Thoracic aorta (tissue), 2 donors: ENCODE measurements around the gene ACSS2. TPM values are rescaled to one million over a fixed set of nuclear protein-coding genes. Genes with fewer than 3 reads are reported as not detected.

Source experiments
- ATAC-seq: fragments of 150-250 bp; one replicate; pipeline ENCODE4 v1.8.0; 2017; ENCODE audit warnings: low read depth; ENCODE audit not compliant: insufficient number of reproducible peaks, low FRiP score
- DNase-seq: peaks from one replicate; pipeline ENCODE4 v3.0.0-alpha.2; 2020; ENCODE audit warnings: low spot score
- H3K27ac ChIP-seq, 2 donors: fragments of 200-600 bp; sonication (generic); 1 replicate in 1 of 2; 2 replicates in 1 of 2; pipeline ENCODE4 v1.5.1; 2016; ENCODE audit warnings: mild to moderate bottlenecking in 2 of 2, moderate library complexity in 2 of 2
- H3K27me3 ChIP-seq: fragments of 200-600 bp; sonication (generic); replicated peaks from 2 replicates; pipeline ENCODE4 v1.6.0; 2016; ENCODE audit warnings: mild to moderate bottlenecking; ENCODE audit not compliant: insufficient read depth
- H3K36me3 ChIP-seq: fragments of 200-600 bp; sonication (generic); one replicate; pipeline ENCODE4 v1.5.1; 2016
- H3K4me1 ChIP-seq, 2 donors: fragments of 200-600 bp; sonication (generic); 1 replicate in 1 of 2; 2 replicates in 1 of 2; pipeline versions ENCODE4 v1.5.1 to v1.6.0; 2016; ENCODE audit warnings: low read depth in 2 of 2, mild to moderate bottlenecking in 1 of 2; ENCODE audit not compliant: control insufficient read depth in 1 of 2
- H3K4me3 ChIP-seq: fragments of 200-600 bp; sonication (generic); 2 replicates; pipeline ENCODE4 v1.5.1; 2016; ENCODE audit warnings: mild to moderate bottlenecking
- H3K9me3 ChIP-seq: fragments of 200-600 bp; sonication (generic); 2 replicates; pipeline ENCODE4 v1.5.1; 2016
- CTCF ChIP-seq: fragments of 200-600 bp; sonication (generic); IDR thresholded peaks from one replicate; pipeline ENCODE4 v1.5.1; 2019; ENCODE audit warnings: antibody characterized with exemption
- total RNA-seq, 2 donors: library from RNA; depleted of rRNA; stranded (reverse); fragments of >200 nt; gene quantifications; one replicate each; pipeline versions ENCODE4 v1.1.0 to v1.2.3, GENCODE V29; 2016

ACSS2 gene
- total RNA-seq, result 10 to 100 TPM; 65.9 to 95.4 TPM

- H3K27me3 ChIP-seq, result no peaks in the 10 kb centered on the region
- DNase-seq (no peak), ATAC-seq (peak; percentile 6)
- TF ChIP-seq CTCF, result no peak
- H3K9me3 ChIP-seq, result no peaks in the 10 kb centered on the region
- H3K4me1 ChIP-seq, result peaks cover 16 to 58% of the 10 kb centered on the region in 2 donors
- no peaks in the 10 kb centered on the region for H3K36me3 ChIP-seq
- H3K27ac ChIP-seq, result peak within 1 kb of the TSS; percentile 93 to 95
- peak within 1 kb of the TSS; percentile 95 for H3K4me3 ChIP-seq
Observed at GRCh38 chr20:34876406-34877282, at the start of gene ACSS2. Gene ACSS2, plus strand, starts transcription at chr20:34876612. Its CDS starts 34 bp downstream, at chr20:34876646.

- H3K9me3 ChIP-seq, result no peaks in the 10 kb centered on the region
- TF ChIP-seq CTCF, result no peak
- ATAC-seq (no peak), DNase-seq (no peak)
- H3K4me1 ChIP-seq, result peaks cover 2 to 5% of the 10 kb centered on the region in 2 donors
- no peak overlapping the region for H3K4me3 ChIP-seq
- H3K27me3 ChIP-seq, result no peaks in the 10 kb centered on the region
- H3K36me3 ChIP-seq, result no peaks in the 10 kb centered on the region
- H3K27ac ChIP-seq, result no peak overlapping the region
Observed at GRCh38 chr20:34829191-34829590, 47.2 kb upstream of the ACSS2 start.

- ATAC-seq (no peak), DNase-seq (no peak)
- H3K27me3 ChIP-seq, result no peaks in the 10 kb centered on the region
- H3K4me1 ChIP-seq, result no peaks in the 10 kb centered on the region
- no peaks in the 10 kb centered on the region for H3K36me3 ChIP-seq
- H3K4me3 ChIP-seq, result no peak overlapping the region
- H3K9me3 ChIP-seq, result no peaks in the 10 kb centered on the region
- H3K27ac ChIP-seq, result no peak overlapping the region
- no peak for TF ChIP-seq CTCF
Observed at GRCh38 chr20:34831936-34832335, 44.5 kb upstream of the ACSS2 start.

- DNase-seq (no peak), ATAC-seq (no peak)
- Histone ChIP-seq H3K27ac (no peak overlapping the region), H3K27me3 (no peaks in the 10 kb centered on the region), H3K4me1 (no peaks in the 10 kb centered on the region), H3K36me3 (no peaks in the 10 kb centered on the region), H3K4me3 (no peak overlapping the region), H3K9me3 (no peaks in the 10 kb centered on the region)
- TF ChIP-seq CTCF, result peak; percentile 30
Observed at GRCh38 chr20:34834459-34834893, 41.9 kb upstream of the ACSS2 start.

- Histone ChIP-seq H3K9me3 (no peaks in the 10 kb centered on the region), H3K4me1 (no peaks in the 10 kb centered on the region), H3K36me3 (peaks cover 6% of the 10 kb centered on the region), H3K27me3 (no peaks in the 10 kb centered on the region), H3K27ac (no peak overlapping the region), H3K4me3 (no peak overlapping the region)
- ATAC-seq, result no peak
- no peak for TF ChIP-seq CTCF
- no peak for DNase-seq
Observed at GRCh38 chr20:34842143-34842542, 34.3 kb upstream of the ACSS2 start.
